Measurements from ENCODE around the gene ST3GAL3.

ST3GAL3 gene

DNA sequence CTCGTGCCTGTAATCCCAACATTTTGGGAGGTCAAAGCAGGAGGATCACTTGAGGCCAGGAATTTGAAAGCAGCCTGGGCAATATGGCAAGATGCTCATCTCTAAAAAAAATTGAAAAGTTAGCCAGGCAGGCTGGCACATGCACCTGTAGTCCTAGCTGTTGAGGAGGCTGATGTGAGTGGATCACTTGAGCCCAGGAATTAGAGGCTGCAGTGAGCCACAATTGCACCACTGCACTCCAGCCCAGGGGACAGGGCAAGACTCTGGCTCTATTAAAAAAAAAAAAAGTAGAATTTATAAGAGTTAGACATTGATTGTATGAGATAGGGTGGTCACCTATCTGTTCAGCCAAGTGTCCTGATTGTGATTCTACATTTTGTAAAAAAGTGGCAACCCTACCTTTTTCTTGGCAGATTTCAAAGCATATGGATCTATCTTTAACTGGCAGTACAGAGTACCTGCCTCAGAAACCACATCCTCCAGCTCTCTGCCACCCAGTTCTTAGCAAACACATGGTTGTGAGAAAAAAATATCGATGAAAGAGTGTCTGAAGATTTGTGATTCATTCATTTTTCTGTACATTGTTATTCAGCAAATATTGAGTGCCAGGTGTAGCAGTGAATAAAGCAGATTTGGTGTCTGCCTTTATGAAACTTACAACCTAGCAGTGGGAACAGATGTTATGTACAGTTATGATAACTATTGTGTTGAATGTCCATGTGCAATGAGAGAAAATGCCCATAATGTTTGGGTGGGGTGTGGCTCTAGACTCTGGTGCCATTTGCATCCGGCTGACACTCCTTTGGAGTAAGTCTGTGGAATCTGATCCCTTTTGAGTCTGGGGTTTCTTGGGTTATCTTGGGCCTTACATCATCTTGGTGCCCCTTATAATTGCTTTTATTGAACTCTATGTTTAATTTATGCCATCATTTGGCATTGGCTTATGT is 82.5 kb downstream of the ST3GAL3 start:
- no peak for FAIRE-seq

DNA sequence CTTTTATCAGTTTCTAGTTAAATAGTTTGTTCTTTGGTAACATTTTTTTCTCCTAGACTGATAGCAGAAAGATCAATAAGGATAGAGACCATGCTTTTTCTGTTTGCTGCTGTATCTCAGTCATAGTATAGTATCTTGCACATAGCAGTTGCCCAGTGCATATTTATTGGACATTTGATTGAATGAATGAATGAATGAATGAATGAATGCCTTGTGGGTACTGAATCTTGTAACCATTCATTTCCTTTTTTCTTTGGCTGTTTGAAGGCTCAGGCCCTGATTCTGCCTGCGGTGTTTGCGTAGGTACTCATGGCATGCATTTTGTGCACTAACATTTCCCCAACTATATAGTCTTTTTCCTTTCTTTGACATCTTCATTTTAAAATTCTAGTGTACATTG is 83.9 kb downstream of the ST3GAL3 start:
- no peak for FAIRE-seq

DNA sequence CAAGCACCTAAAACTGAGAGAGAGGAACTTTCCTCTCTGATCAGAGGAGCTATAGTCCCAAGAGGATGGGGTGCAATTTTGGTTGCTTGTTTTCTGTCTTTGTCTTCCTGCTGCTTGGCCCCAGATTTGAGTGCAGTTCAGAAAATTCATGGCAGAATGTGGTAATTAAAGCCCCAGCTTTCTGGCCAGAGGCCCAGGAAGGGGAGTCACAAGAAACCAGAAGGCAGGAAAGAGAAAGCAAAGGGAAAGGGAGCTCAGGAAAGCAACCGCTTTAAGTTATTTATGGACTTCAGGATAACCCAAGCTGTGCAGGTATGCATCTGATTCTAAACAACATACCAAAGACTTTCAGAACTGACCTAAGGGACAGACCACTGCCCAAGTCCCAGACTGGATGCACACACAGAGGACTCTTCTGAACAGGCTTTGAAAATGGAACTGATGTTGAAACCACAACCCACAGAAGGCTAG is 88.8 kb downstream of the ST3GAL3 start:
- FAIRE-seq: no peak

DNA sequence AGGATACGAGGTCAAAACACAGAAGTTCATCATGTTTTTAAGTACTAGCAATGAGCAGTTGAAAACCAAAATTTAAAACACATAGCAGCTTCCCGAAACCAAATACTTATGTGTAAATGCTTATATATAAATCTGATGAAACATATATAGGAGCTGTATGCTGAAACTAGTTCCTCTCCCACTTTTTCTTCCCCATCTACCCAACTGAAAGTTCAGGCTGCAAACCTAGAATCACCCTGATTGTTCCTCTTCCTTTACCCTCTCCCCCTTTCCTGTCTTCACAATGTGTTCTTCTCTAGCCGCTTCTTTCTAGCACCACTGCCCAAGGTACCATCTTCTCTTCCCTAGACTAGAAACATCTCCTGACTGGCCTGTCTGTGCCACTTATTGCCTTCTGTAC is 90.6 kb downstream of the ST3GAL3 start:
- FAIRE-seq: no peak

DNA sequence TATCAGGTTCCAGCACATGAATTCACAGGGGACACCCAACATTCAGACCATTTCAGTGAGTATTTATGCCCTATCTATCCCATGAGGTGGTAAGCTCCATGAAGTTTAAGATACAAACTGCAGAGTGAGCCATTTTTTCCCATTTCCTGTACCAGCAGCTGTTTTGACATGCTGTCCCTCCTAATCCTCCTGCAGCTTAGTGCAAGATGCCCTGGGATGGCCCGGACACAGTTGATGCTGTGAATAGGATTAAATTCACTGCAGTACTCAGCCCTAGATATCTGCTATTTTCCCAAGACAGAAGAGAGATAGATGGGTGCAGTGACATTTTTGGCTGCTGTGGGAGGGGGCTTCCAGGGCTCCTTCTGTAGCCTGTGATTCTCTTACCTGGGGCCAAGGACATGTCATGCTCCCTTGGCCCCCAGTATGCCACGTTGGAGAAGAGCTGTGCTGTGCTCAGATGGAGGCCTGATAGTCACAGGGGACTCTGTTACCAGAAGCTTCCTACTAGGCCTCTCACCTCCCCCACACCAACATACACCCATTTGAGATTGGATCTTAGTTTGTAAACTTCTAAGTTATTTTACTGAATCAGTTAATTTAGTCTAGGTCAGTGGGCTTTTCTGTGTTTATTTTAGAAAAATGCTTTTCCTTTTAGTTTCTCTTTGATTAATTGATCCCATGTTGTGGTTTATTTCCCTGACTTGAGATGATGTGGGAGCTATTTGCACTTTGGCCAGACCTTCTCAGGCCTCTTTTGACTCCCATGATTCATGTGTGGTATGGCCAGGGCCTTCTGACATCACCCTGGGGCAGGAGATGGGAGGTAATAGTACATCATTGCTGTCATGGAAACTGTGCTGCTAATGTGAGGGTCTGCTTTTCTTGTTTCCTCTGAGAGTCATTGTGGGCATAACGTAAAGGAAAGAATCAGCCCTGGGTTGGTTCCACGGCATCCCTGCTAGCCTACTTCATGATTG is 92.6 kb downstream of the ST3GAL3 start:
- no peak for FAIRE-seq

DNA sequence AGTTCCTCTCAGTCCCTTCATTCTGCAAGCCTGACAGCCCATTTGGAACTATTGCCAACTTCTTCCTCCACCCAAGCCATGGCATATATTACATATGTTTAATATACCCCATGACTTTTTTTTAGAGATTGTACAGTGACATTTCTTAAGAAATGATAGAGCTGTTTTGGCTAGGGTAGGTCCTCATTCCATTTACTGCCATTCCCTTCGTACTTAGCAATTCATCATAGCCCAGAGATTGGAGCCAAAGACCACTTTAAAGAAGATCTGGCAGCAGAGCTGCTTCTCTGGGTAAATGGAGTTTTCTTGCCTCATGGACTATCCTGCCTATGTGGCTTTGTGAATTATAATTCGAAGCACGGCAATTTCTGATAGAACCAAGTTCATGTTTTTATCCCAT is 93.4 kb downstream of the ST3GAL3 start:
- no peak for FAIRE-seq

DNA sequence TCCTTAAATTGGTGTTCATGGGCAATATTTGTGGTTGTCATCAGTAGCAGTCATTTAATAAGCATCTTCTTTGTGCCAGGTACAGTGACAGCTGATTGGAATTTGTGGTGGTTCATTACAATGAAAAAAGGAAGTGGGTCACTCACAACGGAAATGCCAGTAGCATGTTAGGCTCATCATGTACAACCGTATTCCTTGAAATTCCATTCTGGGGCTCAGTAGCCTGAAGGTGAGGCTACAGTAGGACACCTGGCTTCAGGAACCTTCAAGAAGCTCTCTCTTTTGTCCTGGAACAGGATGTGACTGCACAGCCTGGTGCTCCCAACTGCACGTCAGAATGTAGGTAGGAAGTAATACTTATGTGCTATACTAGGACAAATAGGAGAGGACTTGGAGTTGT is 93.9 kb downstream of the ST3GAL3 start:
- no peak for FAIRE-seq

DNA sequence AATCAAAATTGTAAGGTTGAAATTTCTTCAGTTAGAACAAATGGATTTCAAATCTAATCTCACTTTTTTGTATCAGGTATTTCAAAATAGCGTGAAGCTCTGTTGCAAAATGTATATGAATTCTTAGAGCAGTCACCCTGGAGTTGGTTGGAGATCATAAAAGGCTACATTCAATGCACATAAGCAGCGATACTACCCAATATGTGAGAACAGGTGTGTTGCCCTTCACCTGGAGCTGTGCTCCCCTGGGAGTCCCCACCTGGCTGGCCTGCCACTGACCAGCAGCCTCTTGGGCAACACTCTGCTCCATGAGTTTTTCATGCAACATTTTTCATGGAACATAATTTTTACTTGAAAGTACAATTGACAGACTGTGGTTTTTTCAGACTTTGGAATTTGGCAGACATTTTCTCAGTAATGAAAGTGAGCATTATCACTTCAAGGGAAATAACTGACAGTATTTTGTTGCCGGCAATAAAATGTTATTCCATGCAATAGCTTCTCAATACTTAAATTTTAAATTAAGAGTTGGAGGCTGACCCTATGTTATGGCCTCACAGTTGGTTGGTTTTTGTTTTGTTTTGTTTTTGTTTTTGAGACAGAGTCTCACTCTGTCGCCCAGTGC is 95.1 kb downstream of the ST3GAL3 start:
- no peak for FAIRE-seq

DNA sequence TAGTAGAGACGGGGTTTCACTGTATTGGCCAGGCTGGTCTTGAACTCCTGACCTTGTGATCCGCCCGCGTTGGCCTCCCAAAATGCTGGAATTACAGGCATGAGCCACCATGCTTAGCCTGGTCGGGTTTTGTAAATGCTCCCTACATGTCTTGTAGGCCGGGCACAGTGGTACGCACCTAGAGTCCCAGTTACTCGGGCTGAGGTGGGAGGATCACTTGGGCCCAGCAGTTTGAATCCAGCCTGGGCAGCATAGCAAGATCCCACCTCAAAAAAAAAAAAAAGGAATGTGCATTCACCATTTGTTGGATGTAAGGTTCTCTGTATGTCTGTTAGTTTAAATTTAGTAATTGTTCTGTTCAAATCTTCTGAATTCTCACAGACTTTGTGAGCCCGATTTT is 95.8 kb downstream of the ST3GAL3 start:
- FAIRE-seq: no peak

DNA sequence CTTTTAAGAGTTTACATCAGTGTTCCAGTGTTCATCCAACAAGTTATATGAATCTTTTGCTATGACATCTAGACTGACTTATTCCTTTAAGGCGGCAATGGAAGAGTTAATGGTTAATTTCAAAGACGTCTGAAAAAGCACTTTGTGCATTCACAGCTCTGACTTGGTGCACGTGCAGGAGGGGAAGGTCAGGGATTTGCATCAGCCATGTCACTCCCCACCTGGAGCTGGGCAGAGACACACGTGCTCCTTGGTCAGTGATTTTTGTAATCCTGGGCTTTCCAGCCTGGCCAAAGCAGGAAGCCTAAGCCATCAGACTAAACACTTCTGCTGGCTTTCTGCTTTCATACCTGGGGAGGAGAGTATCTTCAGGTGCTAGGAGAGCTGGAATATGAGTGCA is 96.3 kb downstream of the ST3GAL3 start:
- no peak for FAIRE-seq

DNA sequence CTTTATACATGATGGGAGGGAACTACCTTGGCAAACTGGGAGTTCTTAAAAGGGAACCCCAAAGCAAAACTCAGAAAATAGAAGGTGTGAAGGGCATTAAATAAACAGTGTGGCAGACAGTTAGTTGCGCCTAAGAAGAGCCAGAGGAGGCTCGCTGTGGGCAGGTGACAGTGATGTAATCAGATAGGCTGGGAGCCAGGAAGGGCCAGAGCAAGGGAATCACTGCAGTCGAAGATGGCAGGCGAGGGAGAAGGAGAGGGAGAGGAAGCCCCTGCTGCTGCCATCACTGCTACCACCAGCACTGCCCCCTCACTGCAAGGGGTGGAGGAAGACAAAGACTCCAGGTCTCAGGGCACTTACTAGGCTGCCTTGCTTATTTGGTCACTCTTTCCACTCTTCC is 97.2 kb downstream of the ST3GAL3 start:
- FAIRE-seq: no peak

DNA sequence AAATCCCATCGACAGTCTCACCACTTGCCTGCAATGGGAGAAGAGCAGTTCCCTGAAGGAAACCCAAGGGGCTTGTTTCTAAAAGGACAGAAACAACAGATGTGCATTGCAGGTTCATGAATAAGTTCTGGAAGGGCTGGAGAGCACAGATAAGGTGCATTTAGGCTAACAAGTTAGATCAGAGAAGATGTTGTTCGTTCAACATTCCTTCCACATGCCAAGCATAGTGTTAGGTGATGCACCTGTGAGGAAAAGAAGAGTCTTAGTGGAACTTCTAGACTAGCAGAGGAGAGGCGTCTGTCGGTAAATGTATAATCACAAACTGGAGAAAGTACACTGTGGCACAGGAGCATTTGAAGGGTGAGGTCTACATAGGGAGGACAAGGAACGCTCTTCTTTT is 98.0 kb downstream of the ST3GAL3 start:
- FAIRE-seq: no peak

DNA sequence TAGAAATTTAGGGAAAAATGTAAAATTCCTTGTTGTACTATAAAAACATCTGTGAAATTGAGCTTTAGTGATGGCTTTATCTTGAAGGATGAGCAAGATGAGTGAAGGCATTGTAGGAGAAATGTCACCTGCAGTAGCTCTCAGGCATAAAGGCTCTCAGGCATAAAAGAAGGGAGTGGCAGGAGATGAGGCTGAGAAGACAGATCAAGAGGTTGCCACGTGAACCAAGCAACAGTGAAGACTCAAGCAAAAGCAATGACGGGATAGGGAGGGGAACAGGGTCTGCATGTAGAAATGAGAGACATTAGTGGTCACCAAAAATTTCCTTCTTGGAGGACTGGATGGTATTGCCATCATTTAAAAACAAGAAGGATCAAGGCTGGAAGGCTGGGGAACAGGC is 98.8 kb downstream of the ST3GAL3 start:
- no peak for FAIRE-seq

DNA sequence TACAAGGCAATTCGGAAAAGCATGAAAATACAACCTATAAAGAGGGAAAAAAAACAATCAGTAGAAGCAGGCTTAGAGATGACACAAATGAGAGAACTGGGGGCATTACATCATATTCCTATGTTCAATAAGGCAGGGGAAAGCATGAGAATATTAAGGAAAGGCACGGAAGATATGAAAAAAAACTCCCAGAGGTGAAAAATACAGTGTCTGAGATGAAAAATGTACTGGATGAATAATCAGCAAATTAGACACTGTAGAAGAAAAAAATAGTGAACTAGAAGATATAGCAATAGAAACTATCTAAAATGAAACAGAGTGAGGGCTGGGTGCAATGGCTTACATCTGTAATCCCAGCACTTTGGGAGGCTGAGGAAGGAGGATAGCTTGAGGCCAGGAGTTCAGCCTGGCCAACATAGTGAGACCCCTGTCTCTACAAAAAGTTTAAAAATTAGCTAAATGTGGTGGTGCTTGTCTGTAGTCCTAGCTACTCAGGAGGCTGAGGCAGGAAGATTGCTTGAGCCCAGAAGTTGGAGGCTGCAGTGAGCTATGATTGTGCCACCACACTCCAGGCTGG is 101.8 kb downstream of the ST3GAL3 start:
- FAIRE-seq: no peak

DNA sequence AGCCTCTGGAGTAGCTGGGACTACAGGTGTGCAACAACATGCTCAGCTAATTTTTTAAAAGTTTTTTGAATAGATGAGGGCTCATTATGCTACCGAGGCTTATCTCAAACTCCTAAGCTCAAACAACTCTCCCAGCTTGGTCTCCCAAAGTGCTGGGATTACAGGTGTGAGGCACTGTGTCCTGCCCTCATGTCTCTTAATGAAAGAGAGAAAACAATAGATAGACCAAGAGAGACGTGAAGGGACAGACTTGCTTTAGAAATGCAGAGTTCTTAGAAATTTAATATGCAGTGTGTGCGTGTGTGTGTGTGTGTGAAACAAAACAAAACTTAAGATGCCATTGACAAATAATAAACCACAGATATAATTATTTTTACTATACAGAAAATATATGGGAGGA is 105.2 kb downstream of the ST3GAL3 start:
- no peak for FAIRE-seq

DNA sequence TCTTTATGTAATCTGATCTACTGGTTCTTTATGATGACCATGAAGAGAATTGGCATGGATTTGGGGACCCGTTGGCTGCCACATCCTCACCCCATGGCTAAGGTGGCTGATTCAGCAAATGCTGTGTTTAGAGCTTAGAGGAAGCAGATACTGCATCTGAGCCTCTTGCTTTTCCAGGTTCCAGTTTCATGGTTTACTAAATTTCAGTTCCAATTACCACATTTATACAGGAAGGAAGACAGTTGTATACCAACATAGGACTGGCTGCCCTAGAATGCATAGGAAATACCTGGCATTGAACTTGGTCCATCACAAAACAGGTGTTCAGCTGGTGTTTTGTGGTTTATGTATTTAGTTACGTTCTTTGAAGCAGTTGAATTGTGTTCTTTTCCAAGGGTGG is 107.1 kb downstream of the ST3GAL3 start:
- FAIRE-seq: no peak

DNA sequence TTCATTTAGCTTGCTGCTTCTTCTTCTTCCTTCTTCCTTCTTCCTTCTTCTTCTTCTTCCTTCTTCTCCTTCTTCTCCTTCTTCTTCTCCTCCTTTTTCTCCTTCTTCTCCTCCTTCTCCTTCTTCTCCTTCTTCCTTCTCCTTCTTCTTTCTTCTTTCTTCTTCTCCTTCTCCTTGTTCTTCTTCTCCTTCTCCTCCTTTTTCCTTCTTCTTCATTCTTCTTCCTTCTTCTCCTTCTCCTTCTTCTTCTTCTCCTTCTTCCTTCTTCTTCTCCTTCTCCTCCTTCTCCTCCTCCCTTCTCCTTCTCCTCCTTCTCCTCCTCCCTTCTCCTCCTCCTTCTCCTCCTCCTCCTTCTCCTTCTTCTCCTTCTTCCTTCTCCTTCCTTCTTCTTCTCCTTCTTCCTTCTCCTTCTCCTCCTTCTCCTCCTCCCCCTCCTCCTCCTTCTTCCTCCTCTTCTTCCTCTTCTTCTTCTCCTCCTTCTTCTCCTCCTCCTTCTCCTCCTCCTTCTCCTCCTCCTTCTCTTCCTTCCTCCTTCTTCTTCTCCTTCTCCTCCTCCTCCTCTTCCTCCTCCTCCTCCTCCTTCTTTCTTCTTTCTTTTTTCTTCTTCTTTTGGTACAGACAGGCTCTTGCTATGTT is 110.1 kb downstream of the ST3GAL3 start:
- FAIRE-seq: no peak

DNA sequence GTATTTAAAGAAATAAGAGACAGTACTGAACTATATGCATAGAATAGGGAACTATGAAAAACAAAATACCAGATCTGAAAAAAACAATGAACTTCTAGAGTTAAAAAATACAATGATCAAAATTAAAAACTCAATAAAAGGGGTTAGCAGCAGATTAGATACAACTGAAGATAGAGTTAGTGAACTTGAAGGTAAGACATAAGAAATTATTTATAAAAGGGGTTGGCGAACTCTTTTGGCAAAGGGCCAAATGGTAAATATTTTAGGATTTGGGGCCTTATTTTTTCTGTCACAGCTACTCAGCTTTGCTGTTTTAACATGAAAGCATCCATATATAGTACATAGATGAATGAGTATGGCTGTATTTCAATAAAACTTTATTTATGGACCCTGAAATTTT is 111.4 kb downstream of the ST3GAL3 start:
- FAIRE-seq: no peak

DNA sequence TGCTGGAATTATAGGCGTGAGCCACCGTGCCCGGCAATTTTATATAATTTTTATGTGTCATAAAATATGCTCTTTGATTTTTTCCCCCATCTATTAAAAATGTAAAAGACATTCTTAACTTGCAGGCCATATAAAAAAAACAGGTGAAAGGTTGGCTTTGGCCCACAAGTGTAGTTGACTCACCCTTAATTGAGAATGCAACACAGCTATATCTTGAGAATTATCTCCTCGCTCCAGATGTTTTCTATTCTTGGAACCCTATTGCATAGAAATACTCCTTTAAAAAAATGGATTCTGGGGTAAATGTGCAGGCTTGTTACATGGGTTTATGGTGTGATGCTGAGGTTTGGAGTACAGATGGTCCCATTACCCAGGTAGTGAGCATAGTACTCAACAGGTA is 112.0 kb downstream of the ST3GAL3 start:
- no peak for FAIRE-seq

DNA sequence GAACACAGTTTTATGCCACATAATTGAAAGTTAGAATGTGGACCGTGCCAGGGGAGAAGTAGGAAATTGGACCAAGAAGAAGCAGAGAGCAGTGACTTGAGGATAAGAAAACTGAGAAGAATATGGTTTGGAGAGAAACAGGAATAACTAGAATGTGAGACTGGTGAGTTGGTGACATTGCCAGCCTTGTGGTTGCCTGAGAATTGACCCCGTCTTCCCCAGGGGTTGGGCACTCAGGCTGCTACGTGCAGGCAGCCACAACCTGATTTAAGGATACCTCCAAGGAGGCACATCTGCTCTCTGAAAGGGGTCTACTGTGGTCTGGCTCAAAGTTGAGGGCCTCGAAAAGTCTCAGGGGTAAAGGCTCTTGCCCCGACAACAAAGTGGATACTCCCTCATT is 114.1 kb downstream of the ST3GAL3 start:
- no peak for FAIRE-seq

DNA sequence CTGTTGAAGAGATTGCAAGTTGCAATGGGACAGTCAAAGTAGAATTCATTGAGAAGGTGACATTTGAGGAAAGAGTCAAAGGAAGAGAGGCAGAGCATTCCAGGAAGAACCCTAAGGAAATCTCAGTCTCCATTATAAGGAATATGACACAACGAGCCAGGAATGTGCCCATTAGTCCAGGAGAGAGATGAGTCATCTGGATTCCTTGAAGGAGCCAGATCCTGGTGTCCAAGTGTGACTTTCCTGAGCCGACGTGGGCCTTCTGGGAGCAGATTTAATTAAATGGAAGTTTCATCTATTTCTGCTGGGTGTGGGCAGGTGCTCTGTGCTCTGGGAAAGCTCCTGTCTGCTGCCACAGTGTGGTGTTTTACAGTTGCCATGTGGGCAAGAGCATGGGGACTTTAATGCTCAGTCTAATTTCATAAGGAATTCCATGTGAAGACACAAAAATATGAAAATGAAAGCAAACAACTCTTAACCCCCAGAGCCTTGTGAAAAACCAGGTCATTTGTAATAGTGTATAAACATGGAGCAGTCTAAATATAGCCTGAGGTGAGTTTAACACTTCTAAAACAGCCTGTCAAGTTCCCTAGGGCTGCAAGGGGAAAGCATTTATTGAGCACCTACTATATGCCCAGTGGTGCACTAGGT is 114.8 kb downstream of the ST3GAL3 start:
- no peak for FAIRE-seq

DNA sequence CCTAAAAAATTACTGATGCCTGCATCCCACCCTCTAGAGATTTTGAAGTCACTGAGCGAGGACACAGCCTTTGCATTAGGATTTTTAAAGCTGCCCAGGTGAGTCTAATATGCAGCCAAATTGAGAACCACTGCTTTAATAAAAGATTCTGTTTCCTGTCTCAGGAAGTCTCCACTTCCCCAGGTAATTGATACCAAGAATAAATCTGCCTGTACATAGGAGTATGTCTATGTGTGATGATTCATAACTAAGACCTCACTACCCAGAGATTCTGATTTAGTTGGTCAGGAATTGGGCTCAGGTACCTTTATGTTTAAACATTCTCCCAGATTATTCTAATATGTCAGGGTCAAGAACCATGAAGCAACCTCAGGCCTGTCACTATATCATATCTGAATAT is 117.5 kb downstream of the ST3GAL3 start:
- no peak for FAIRE-seq

All from islet of Langerhans (tissue), 1 donor.